Activated effector memory CD4-positive, alpha-beta T cell treated with Interleukin-2 at 50 U/mL for 16 hours (primary cell): ENCODE data around the gene CDKN3.

Source experiments
- DNase-seq: peaks from one replicate; pipeline ENCODE4 v3.0.0-alpha.2; 2020

CDKN3 gene, protein sequence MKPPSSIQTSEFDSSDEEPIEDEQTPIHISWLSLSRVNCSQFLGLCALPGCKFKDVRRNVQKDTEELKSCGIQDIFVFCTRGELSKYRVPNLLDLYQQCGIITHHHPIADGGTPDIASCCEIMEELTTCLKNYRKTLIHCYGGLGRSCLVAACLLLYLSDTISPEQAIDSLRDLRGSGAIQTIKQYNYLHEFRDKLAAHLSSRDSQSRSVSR

DNA sequence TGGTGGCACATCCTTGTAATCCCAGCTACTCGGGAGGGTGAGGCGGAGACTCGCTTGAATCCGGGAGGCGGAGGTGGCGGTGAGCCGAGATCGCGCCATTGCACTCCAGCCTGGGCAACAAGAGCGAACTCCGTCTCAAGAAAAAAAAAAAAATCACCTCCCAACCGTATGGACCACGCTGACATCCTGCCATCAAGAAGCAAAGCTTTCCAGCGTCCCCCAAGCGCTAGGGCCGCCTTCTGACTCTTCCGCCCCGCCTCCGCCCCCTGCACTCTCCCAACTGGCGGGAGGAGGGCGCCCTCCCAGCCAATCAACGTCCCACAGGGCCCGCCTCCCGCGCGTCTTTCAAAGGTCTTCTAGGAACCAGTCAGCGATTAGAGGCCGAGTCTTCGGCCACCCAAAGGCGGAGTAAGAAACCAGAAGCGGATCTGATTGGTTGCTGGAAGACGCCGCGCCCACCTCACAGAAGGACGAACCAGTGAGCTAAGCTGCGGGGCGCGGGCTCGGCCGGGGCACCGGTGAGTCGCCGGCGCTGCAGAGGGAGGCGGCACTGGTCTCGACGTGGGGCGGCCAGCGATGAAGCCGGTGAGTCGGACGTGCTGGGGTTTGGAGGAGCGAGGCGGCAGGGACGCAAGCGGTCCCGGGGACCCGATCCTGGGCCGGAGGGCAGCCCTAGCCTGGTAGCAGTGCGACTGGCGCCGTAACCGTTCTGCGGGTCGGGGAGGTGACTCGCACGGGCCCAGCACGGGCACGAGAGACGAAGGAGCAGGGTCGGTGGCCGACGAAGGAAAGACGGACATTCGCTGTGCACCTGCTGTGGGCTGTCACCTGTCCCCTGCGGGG is at the start of gene CDKN3:
Gene CDKN3 (plus strand): TSS at position 515 of the 843 bp plus-strand sequence. CDS start 62 bp downstream, at position 577.
- DNase-seq, result peak; percentile 97

DNA sequence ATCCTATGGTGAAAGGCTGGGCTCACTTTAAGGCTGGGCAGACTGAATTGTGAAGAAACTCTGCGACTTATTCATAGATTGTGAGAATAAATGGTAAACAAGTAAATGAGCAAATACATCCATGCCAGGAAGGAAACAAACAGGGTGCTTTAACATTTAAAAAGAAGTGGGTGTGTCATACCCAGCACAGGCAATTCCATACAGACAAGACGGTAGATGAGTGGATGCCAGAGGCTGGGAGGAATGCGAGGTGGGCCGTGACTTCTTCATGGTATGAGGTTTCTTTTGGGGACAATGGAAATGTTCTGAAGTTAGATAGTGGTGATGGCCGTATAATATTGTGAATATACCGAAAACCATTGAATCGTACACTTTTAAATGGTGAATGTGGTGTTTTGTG is 49.8 kb upstream of the CDKN3 start:
- DNase-seq, result no peak

DNA sequence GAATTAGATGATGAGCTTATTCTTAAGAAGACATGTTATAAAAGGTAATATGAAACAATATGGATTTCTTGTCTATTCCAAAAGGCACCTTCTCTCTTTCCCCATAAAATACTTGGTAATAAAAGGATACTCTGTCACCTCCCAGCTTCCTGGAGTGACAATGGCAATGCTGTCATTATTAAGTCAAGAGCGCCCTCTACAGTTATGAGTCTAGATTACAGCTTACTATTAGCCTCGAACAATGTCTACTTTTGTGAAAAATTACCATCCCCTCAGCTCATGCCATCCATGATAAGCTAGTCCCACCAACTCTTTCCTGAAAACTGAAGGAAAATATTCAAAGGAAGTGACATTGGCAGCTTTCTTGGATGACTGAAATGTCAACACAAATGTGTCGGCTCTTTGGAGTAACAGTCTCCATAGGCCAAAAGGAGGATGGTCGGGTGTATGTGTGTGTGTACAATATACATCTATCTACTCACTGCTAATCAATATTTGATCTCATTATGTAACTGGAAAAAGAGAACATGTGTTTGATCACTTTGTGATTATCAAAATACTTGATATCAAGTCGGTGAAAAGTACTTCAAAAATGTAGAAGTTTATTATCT is 48.7 kb upstream of the CDKN3 start:
- DNase-seq, result no peak

DNA sequence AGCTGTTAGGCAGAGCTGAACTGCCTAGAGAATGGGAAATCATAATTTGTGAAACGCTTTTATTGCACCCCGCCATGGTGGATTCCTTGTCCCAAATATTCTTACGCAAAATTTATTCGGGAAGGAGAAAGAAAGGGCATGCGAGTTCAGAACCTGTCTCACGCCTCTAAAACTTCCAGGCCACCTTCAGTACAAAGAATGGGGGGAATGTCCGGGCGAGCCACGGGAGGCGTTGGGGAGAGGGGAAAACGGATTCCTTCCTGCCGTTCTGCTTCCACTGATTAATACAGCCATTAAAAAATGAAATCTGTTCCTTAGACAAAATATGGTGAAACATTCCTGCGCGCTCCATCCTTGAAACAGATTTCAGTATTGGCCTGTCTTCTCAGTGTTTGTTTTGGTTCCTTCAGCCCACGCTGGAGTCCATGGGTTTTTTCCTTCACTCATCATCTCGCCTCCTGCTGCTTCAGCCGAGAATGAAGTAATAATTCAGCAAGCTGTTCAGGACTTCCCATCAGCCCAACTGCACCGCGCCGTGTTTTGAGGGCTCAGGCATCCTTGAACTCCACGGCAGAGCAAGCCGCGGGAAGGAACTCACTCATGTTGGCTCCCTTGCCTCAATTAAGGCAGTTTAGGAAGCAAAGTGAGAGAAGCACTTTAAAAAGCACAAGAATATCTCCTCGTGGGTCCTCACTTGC is 47.7 kb upstream of the CDKN3 start:
- DNase-seq, result no peak

DNA sequence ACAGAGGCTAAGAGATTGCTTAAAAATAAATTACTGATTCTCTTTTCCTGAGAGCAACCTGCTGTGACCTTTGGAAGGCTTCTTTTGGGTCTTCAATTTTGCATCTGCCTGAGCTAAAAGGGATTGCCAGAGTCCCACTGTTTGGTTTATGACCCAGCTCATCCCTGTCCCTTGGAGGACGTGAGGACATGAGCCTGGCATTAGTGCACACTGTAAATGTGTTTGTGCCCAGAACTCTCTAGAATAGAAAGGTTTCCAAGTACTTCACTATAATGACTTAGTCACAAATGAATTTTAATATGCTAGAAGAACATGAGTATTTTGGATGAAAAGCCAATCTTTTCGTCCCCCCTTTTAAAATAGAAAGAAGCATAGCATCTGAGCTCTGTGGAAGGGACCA is 47.1 kb upstream of the CDKN3 start:
- no peak for DNase-seq

DNA sequence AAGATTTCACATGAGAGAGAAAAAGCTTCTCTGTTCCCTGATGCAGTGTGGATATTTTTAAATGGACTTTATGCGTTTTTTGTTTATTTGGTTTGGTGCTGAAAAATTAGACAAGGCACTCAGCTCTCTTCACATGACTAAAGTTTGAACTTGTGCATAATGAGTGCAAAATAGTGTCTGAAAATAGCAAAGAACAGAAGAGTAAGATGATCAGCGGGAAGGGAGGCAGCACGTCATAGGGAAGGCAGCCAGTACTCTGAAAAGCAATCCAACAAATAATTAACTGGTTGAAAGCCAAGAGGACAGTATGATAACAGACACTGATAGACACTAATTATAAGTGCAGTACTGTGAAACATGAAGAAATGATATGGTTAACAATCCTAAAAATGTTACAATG is 46.6 kb upstream of the CDKN3 start:
- DNase-seq, result no peak

DNA sequence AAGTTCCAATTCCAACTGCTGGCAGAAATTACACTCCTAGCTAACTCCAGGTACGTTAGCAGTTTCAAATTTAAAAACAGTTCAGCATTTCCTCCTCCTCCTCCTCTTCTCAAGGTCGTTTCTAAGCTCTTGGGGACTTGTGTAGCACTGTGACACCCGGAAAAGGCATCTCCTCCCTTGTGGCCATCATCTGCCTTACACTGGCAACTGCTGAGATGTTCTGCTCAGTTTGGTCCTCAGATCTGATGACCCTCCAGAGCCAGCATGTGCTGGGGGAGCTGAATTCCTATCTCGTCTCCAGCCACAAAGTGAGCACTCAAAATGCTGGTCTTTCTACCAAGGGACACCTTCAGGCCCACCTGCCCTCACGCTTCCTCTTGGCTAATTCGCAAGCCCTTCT is 43.5 kb upstream of the CDKN3 start:
- no peak for DNase-seq

DNA sequence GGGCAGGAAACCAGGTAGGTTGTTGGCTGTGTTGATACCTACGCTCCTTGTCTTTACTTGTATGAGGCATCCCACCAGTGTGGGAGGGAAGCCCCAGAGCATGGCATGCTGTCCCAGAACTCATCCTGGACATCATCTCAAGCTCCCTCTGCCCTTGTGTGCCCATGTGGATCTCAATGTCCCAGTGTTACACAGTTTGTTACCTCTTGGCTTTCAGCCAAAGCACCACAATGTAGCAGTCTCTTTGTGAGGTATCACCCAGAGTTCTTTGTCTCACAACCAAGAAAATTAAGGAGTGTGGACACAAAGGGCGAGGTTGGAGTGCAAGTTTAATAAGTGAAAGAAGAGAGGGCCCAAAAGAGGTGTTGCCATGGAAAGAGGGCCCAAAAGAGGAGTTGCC is 43.1 kb upstream of the CDKN3 start:
- DNase-seq, result no peak

DNA sequence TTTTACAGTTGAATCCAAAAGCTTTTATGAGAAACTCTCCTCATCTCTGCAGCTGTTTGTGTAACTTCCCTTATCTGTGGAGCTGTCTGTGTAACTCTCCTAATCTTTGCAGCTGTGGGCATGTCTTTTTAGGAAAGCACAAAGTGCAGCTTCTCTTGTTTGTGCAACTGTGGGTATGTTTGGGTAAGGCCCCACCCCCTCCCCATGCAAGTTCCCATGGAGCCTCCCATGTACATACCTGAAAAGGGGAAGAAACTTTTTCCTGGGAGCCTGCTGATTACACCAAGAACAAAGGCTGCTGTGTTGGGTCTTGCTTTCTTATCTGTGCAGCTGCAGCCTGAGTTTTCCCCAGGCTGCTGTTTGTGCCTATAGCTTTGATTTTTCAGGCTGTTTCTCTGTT is 42.7 kb upstream of the CDKN3 start:
- no peak for DNase-seq

DNA sequence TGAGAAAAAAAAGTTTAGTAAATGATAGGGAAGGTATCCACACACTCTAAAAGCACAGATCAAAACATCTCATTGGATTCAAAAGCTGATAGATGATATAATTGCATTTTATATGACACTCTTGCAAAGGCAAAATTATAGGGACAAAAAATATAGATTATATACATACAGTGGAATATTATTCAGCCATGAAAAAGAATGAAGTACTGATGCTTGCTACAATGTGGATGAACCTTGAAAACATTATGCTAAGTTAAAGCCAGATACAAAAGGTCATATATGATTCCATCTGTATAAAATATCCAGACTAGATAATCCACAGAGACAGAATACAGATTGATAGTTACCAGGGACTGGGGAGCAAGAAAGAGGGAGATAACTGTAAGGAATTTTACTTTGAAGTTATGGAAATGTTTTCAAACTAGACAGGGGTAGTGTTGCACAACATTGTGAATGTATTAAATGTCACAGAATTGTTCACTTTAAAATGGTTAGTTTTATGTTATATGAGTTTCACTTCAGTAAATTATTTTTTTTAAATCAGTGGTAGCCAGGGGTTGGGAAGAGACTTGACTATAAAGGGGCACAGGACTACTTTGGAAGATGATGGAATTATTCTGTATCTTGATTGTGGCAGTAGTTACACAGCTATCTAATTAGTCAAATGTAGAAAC is 41.7 kb upstream of the CDKN3 start:
- no peak for DNase-seq

DNA sequence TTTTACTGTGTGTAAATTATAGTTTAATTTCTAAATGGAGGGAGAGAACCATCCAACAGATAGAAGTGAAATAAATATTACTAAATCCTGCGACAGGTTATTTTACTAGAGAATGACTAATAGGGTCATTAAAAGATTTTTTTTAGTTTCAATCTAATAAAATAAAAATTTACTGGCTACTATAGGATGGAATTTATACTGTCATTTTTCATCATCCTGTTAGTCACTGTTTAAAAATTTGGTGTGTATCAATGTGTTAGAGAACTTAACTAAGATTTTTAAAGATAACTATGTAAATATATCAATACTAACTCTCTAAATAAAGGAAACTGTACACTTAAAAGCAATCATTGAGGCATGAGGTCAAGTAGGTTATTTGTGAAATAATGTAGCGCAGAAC is 41.1 kb upstream of the CDKN3 start:
- no peak for DNase-seq

DNA sequence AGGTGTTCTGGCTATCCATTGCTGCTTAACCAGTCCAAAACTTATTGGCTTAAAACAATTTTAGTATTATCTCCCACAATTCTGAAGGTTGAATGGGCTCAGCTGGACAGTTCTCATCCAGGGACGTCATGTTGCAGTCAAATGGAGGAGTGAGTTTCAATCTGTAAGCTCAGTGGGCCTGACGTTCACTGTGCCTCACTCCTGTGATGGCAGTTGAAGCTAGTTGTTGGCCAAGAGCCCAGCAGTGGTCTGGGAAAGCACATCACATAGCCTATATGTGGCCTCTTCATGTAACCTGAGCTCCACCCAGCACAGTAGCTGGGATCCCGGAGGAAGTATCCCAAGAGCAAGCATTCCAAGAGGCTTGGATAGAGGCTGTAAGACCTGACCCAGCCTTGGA is 40.6 kb upstream of the CDKN3 start:
- no peak for DNase-seq

DNA sequence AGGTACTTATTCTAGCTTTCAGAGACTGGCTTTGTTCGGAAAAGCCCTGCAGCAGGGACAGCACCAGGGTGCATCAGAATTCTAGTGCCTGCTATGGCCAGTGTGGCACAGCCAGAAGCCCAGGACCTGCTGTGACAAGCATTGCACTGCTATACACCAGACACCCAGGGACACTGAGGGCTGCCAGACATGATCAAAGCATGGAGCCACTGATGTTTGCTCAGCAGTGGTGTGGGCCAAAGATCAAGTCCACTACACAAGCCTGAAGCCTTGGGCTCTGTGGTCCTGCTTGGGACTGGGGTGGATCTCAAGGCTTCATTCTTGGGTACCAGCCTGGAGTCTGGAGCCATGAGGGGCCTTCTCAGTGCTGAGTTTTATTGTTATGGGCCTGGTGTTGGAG is 36.1 kb upstream of the CDKN3 start:
- DNase-seq, result no peak

DNA sequence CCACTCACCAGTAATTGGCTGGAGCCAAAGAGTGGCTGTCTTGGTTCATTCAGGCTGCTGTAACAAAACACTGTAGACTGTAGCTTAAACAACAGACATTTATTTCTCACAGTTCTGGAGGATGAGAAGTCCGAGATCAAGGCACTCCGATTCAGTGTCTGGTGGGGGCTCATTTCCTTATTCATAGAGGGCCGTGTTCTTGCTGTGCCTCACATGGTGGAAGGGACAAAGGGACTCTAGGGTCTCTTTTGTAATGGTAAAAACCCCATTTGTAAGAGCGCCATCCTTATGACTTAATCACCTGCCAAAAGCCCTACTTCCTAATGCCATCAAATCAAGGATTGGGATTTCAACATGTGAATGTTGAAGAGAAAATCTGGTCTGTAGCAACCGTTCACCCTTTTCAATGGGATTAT is 34.7 kb upstream of the CDKN3 start:
- DNase-seq, result no peak

DNA sequence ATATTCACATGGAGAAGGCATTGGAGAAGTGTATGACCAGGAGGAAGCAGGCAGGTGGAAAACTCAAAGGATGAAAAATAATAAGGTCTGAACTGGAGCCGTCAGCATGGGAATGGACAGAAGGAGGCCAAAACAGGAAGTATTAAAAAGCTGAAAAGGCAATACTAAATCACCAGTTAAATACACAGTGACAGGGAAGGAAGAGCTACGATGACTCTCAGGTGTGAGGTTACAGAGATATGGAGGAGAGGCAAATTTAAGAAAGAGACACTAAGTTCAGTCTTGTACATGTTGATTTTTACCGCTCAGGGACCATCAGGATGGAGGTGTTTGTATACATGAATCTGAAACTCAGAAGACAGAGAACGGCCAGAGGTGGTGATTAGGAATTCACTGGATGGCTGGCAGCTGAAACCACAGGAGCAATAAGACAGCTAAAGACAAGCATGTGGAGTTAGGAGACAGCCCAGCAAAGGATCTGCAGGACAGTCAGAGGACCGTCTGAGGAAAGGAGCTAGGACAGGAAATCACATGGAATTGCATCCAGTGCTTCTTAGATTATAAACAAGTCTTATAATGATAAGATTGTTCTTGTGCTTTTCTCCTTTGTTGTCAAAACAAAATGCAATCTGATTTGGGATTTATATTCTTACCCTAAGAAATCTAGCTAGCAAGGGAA is 33.9 kb upstream of the CDKN3 start:
- no peak for DNase-seq

DNA sequence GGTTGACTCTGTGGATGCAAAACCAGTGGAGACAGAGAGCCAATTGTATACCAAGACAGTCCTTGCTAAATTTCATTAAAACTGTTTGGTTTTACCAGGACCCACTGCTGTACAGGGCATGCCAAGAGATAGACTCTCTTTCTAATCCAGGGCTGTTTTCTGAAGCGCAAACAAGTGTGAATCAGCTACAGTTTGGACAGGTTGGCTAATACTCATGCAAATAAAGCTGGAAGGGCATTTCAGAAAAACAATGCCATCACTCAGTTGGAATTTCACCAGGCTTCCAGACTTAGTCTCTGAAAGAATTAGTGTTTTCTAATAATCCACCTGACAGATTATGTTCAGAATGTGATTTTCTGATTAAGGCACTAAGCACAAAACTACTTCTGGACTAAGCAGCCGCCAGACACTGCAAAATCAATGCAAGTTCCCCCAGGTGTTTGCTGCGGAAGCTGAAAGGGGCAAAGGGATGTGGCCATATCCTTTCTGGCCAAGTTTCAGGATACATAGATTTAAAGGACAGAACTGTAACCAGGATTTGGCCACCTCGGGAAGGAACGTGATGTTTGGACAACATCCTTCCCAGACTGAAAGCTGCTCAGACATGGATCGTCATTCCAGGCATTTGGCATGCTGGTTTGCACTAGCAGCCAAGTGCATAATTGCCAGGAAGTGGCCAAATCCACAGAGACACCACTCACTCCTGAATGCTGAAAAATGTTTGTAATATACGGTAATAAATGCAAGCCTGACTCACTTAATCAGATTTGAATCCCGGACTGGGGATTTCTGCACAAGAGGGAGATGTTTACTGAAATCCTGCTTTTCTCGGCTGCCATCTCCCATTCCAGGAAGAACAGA is 32.0 kb upstream of the CDKN3 start:
- DNase-seq, result no peak

DNA sequence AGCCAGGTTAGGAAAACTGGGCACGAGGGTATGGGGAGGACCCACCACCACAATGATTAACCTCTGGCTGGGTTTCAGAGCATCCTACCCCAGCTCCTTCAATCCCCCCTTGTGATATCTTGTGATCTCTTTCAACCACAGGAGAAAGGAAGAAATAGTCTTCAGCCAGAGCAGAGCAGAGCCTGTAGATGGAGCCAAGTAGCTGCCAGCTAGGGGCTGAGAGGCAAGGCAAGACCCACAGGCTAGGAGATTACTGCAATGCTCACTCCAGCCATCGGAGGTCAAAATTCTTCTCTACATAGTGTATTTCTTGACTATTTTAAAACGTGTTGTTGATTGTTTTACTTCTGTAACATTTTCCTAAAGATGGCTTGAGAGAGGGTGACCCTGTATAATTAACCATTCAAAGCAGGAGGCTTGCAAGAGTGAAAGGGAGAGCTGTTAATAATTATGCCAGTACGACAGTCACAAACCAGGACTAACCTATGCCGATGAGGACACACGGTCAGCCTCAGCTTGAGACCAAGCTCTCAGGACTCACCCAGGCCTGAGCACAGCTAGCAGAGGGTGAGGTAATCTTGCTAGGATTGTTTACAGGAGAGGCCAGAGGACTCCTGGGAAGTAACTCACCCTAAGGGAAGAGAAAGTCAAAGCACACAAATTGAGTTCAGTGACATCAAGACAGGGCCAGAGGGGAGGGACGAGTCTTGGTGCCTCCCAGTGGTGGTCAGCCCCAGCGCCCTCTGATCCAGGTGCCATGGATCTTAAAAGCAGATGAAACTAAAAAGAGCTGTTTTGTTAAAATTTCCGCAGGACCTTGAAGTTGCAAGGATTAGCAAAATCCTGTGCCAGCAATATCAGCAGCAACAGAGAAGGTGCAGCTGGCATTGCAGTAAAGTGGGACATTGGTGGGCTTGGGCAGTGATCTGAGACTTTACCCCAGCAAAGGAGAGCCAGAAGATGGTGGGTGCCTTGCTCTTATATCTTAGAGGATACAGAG is 29.8 kb upstream of the CDKN3 start:
- DNase-seq, result no peak

DNA sequence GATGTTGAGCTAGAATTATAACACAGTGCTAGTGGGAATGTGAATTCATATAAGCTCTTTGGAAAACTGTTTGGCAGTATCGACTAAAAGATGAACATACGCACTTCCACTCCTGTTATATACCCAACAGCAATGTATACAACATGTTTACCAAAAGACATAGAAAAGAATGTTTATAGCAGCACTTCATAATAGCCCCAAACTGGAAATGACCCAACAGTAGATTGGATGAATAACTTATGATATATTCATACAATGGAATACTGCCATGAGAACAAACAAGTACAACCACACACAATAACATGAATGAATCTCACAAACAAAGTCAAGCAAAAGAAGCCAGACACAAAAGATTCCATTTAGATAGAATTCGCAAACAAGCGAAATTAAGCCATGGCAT is 28.5 kb upstream of the CDKN3 start:
- no peak for DNase-seq

DNA sequence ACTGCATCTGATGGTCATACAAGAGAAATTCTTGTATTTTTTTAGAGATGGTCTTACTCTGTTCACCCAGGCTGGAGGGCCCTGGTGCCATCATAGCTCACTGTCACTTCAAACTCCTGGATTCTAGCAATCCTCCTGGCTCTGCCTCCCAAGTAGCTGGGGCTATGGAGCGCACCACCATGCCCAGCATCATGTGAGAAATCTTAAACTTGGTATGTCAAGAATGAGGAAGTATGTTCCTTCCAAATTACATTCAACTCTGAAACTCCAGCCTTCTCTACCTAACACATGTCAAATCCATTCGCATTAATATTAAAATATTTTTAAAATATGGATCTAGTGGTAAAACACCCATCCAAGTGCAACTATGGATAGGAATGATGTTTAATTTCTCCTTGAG is 27.5 kb upstream of the CDKN3 start:
- DNase-seq, result no peak
